HG02943 (cell line): ENCODE measurements around the gene ARHGAP30.
A peak's percentile ranks its signal among the peaks of the same experiment; 100 is the strongest.
"Not testable (repeated sequence)": the region's sequence is repeated elsewhere in the genome, so short reads cannot be mapped to it uniquely, and the experiment has no call there.

Experiments used
- ATAC-seq: cut with Tn5 transposase; IDR thresholded peaks from one replicate; pipeline ENCODE4 v1.9.1; 2021; ENCODE audit warnings: mild to moderate bottlenecking, low read depth, moderate library complexity; ENCODE audit not compliant: unreplicated experiment

The ARHGAP30 gene, protein sequence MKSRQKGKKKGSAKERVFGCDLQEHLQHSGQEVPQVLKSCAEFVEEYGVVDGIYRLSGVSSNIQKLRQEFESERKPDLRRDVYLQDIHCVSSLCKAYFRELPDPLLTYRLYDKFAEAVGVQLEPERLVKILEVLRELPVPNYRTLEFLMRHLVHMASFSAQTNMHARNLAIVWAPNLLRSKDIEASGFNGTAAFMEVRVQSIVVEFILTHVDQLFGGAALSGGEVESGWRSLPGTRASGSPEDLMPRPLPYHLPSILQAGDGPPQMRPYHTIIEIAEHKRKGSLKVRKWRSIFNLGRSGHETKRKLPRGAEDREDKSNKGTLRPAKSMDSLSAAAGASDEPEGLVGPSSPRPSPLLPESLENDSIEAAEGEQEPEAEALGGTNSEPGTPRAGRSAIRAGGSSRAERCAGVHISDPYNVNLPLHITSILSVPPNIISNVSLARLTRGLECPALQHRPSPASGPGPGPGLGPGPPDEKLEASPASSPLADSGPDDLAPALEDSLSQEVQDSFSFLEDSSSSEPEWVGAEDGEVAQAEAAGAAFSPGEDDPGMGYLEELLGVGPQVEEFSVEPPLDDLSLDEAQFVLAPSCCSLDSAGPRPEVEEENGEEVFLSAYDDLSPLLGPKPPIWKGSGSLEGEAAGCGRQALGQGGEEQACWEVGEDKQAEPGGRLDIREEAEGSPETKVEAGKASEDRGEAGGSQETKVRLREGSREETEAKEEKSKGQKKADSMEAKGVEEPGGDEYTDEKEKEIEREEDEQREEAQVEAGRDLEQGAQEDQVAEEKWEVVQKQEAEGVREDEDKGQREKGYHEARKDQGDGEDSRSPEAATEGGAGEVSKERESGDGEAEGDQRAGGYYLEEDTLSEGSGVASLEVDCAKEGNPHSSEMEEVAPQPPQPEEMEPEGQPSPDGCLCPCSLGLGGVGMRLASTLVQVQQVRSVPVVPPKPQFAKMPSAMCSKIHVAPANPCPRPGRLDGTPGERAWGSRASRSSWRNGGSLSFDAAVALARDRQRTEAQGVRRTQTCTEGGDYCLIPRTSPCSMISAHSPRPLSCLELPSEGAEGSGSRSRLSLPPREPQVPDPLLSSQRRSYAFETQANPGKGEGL

GRCh38 chr1:161069731-161070270 lies at the start of gene ARHGAP30:
Gene ARHGAP30 (minus strand): TSS chr1:161069891. CDS start chr1:161069624, 267 bp downstream.
- peak; percentile 77 for ATAC-seq

- peak; percentile 73 for ATAC-seq
Observed at GRCh38 chr1:161117759-161118581, 48.3 kb upstream of the ARHGAP30 start, which contains the start of the genes NIT1 and PFDN2. Gene NIT1 (plus strand): TSS chr1:161118105. CDS start chr1:161118177, 72 bp downstream. Gene PFDN2 (minus strand): TSS chr1:161118037. CDS start chr1:161118026, 11 bp downstream.

GRCh38 chr1:161115961-161116360 lies 46.3 kb upstream of the ARHGAP30 start:
- ATAC-seq = not testable (repeated sequence)

DNA sequence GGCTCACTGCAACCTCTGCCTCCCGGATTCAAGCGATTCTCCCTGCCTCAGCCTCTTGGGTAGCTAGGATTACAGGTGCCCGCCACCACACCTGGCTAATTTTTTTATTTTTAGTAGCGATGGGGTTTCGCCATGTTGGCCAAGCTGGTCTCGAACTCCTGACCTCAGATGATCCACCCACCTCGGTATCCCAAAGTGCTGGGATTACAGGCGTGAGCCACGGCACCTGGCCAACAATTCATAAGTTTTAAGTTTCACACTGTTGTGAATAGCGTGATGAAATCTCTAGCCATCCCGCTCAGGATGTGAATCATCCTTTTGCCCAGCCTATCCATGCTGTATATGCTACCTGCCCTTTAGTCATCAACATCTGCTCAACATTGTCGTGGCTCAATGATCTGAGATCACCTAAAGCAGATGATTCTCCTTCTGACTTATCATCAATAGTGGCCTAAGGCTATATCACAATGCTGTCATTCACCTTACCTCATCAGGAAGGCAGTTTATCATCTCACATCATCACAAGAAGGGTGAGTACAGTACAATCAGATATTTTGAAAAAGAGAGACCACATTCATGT lies 45.5 kb upstream of the ARHGAP30 start:
- ATAC-seq = no peak

DNA sequence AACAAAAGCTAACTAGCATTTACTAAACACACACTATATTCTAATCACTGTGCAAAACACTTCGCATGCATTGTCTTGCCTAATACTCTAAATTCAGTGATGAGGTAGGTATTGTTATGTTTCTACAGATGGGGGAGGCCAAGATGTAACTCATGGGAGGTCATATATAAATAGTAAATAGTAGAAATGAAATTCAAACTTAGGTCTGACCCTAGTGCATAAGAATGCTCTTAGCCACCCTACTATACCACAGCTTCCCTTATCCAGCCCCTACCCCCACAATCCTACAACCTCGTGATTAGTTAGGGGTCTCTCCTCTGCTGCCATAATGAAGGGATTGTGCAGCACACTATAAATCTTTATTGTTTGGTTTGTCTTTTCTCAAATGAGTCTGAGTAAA lies 44.9 kb upstream of the ARHGAP30 start:
- ATAC-seq = no peak

- no peak for ATAC-seq
Observed at GRCh38 chr1:161113915-161114314, 44.2 kb upstream of the ARHGAP30 start.

GRCh38 chr1:161111527-161111926 lies 41.8 kb upstream of the ARHGAP30 start:
- ATAC-seq = no peak

- no peak for ATAC-seq
Observed at GRCh38 chr1:161111117-161111516, 41.4 kb upstream of the ARHGAP30 start.

DNA sequence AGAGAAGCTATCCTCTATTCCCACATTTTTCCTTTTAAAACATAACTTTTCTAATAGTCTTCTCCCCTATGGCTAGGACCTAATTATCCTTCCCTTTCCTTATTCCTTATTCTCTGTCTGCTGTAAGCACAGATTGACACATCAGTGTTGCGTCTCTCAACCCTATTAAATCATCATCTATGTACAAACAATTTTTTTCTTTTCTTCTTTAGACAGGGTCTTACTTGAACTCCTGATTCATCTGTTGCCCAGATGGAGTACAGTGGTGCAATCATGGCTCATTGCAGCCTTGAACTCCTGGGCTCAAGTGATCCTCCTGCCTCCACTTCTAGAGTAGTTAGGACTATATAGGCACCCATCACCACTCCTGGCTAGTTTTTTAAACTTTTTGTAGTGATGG lies 36.7 kb upstream of the ARHGAP30 start:
- ATAC-seq = no peak

GRCh38 chr1:161100556-161100955 lies 30.9 kb upstream of the ARHGAP30 start:
- ATAC-seq = no peak

GRCh38 chr1:161099090-161099802 lies 29.6 kb upstream of the ARHGAP30 start:
- no peak for ATAC-seq

DNA sequence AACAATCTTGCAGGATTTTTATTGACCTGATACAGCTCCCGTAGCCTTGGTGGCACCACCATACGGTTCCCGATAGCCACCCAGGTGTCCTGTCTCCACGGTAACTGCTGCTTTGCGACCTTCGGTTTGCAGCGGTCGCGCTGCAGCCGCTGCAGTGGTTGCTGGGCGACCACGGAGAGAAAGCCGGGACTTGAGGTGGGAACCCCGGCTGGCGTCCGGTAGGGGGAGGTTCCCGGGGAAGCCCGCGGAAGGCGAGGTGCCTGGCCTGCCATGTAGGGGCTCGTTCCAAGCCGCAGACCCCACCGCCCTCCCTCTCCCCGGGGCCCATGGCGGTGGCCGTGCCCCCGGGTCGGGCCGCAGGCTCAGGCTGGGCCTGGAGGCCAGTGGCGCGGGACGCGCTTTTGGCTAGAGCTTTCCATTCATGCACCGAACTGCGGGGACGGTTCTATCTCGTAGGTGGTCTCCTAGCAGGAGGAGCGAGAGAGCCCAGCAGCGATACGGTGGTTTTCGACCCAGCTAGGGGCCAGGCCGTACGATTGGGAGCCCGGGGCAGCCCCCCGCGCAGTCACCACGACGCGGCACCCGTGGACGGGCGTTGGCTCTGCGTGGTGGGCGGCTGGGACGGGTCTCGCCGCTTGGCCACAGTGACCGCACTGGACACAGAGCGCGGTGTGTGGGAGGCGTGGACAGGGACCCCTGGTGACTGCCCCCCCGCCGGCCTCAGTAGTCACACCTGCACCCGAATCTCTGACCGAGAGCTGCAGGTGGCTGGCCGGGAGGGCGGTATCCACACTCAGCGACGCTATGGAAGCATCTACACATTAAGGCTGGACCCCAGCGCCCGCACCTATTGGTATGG lies 28.7 kb upstream of the ARHGAP30 start, which contains the start of gene KLHDC9:
KLHDC9 (plus strand) TSS at position 152 of the 859 bp plus-strand sequence; CDS start at position 327, 175 bp downstream.
- ATAC-seq = peak; percentile 52

DNA sequence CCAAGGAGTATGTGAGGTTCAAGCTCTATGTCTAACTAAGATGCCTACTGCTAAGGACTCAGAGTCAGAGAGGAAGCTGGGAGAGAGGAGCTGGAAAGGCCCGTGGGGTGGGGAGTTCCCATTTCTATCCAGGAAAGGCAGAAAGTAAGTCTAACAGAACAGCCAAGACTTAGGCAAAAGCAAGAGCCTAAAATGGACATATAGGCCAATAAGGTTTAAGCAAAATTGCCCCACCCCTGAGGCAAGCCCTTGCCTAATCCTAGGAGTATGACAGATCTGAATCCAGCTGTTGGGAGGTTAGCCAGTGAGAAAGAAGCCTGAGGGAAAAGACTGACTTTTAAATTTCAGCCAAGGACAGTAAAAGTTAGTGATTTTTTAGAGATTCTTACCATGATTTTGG lies 26.8 kb upstream of the ARHGAP30 start:
- ATAC-seq = no peak

GRCh38 chr1:161096015-161096414 lies 26.3 kb upstream of the ARHGAP30 start:
- no peak for ATAC-seq

GRCh38 chr1:161095230-161095629 lies 25.5 kb upstream of the ARHGAP30 start:
- no peak for ATAC-seq

- no peak for ATAC-seq
Observed at GRCh38 chr1:161094481-161094880, 24.8 kb upstream of the ARHGAP30 start.

DNA sequence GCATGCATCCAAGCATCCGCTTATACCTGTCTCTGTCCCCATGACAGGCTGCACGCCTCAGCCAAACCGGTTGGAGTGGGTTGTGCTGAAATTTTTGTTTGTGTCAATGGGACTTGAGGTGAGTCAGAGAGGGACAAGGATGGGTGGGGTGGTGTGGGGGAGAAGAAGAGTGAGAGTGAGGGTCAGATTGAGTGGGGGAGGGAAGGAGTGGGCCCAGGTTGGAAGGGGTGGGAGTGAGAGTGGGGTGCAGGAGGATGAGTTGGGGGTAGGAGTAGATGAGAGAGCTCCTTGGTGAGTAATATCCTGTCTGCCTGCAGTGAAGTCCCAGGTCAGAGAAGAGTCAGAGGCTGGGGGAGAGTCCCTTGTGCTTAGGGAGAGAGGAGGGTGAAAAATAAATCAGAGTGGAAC lies 22.9 kb upstream of the ARHGAP30 start:
- no peak for ATAC-seq
